H1 (cell line): ENCODE results near the gene DIAPH2. TPM values are rescaled to one million over a fixed set of nuclear protein-coding genes. Genes with fewer than 3 reads are reported as not detected.

ENCODE experiments used
- CTCF ChIA-PET: fragments of 300-600 bp; sonication (Branson Sonifier 250); formaldehyde crosslinking; loops from one replicate; lab custom pipeline; 2021; ENCODE audit not compliant: partially characterized antibody; lab: Charles Lee
- POLR2A ChIA-PET: fragments of 300-600 bp; sonication (Branson Sonifier 250); formaldehyde crosslinking; loops from one replicate; lab custom pipeline; 2021; ENCODE audit warnings: inconsistent platforms; ENCODE audit not compliant: partially characterized antibody; lab: Charles Lee
- DNase-seq, 2 experiments: peaks; one replicate each; pipeline versions ENCODE4 v3.0.0 to v3.0.0-alpha.2; 2010 to 2022; ENCODE audit warnings: low spot score in 2 of 2, low read depth in 1 of 2, mixed read lengths in 1 of 2
- FAIRE-seq: peaks from 2 replicates; lab custom pipeline; 2011; peaks lifted over from hg19 to GRCh38; lab: Jason Lieb, UNC
- H2AFZ ChIP-seq: 2 replicates; pipeline ENCODE4 v1.8.1; 2012; ENCODE audit warnings: low read length, inconsistent platforms
- H2AK5ac ChIP-seq: 2 replicates; pipeline ENCODE4 v1.6.1; 2013; ENCODE audit warnings: low read depth, low read length
- H2BK120ac ChIP-seq: replicated peaks from 2 replicates; pipeline ENCODE3; 2013; ENCODE audit warnings: low read depth, low read length, inconsistent platforms
- H2BK12ac ChIP-seq: 2 replicates; pipeline ENCODE4 v1.6.1; 2013; ENCODE audit warnings: low read depth, low read length
- H2BK15ac ChIP-seq: 2 replicates; pipeline ENCODE4 v1.6.1; 2013; ENCODE audit warnings: low read length
- H2BK20ac ChIP-seq: 2 replicates; pipeline ENCODE4 v1.6.1; 2013; ENCODE audit warnings: low read length
- H2BK5ac ChIP-seq: 2 replicates; pipeline ENCODE4 v1.6.1; 2013; ENCODE audit warnings: low read depth, low read length
- H3K14ac ChIP-seq: 2 replicates; pipeline ENCODE4 v1.6.1; 2013; ENCODE audit warnings: inconsistent platforms; ENCODE audit not compliant: insufficient read length
- H3K18ac ChIP-seq: 2 replicates; pipeline ENCODE4 v1.6.1; 2013; ENCODE audit warnings: low read length; ENCODE audit errors: extremely low read depth
- H3K23ac ChIP-seq: 2 replicates; pipeline ENCODE4 v1.6.1; 2013; ENCODE audit warnings: inconsistent platforms; ENCODE audit not compliant: insufficient read length
- H3K23me2 ChIP-seq: 2 replicates; pipeline ENCODE4 v1.6.1; 2013; ENCODE audit warnings: low read depth, low read length
- H3K27ac ChIP-seq: 2 replicates; pipeline ENCODE4 v1.6.1; 2011; ENCODE audit warnings: low read depth, low read length, inconsistent platforms
- H3K27me3 ChIP-seq, 4 experiments: replicated peaks in 1 of 4; 1 replicate in 1 of 4; 2 replicates in 3 of 4; pipeline versions ENCODE4 v1.6.1 to v1.8.1; 2011 to 2013; ENCODE audit warnings: low read length in 3 of 4, mild to moderate bottlenecking in 3 of 4, inconsistent platforms in 2 of 4, mixed read lengths in 2 of 4, moderate library complexity in 1 of 4; ENCODE audit not compliant: control insufficient read depth in 3 of 4, insufficient read depth in 3 of 4; ENCODE audit errors: extremely low read depth in 1 of 4
- H3K36me3 ChIP-seq, 4 experiments: 2 replicates each; pipeline versions ENCODE4 v1.6.1 to v1.8.1; 2011 to 2013; ENCODE audit warnings: mild to moderate bottlenecking in 4 of 4, low read length in 3 of 4, moderate library complexity in 2 of 4, control low read depth in 1 of 4, inconsistent platforms in 1 of 4; ENCODE audit not compliant: insufficient read depth in 4 of 4, control insufficient read depth in 2 of 4
- H3K4ac ChIP-seq: replicated peaks from 2 replicates; pipeline ENCODE3; 2013; ENCODE audit warnings: low read length, low read depth, mixed read lengths, inconsistent platforms; ENCODE audit not compliant: insufficient read length
- H3K4me1 ChIP-seq, 4 experiments: replicated peaks in 1 of 4; 1 replicate in 1 of 4; 2 replicates in 3 of 4; pipeline versions ENCODE4 v1.6.1 to v1.8.1; 2011 to 2013; ENCODE audit warnings: low read length in 3 of 4, inconsistent platforms in 2 of 4, mixed read lengths in 1 of 4; ENCODE audit not compliant: insufficient read depth in 4 of 4, control insufficient read depth in 3 of 4
- H3K4me2 ChIP-seq, 2 experiments: 2 replicates each; pipeline versions ENCODE4 v1.6.1 to v1.8.1; 2011 to 2013; ENCODE audit warnings: low read depth in 2 of 2, low read length in 2 of 2, control low read depth in 1 of 2, inconsistent platforms in 1 of 2, mild to moderate bottlenecking in 1 of 2; ENCODE audit not compliant: insufficient read depth in 1 of 2
- H3K4me3 ChIP-seq, 4 experiments: fragments of 200-600, 300-600 bp in 1 of 4; sonication (generic), shearing (Covaris generic), sonication (Bioruptor Twin) in 1 of 4; 2 replicates each; pipeline versions ENCODE4 v1.5.1 to v1.8.1; 2011 to 2016; ENCODE audit warnings: low read length in 4 of 4, low read depth in 3 of 4, control low read depth in 2 of 4, inconsistent platforms in 2 of 4, mild to moderate bottlenecking in 2 of 4, mixed read lengths in 1 of 4, moderate library complexity in 1 of 4; ENCODE audit not compliant: insufficient read depth in 2 of 4; ENCODE audit errors: extremely low read depth in 1 of 4
- H3K56ac ChIP-seq: replicated peaks from 2 replicates; pipeline ENCODE3; 2013; ENCODE audit warnings: low read depth, mild to moderate bottlenecking, mixed read lengths, low read length, inconsistent platforms; ENCODE audit not compliant: insufficient read length
- H3K79me1 ChIP-seq: 2 replicates; pipeline ENCODE4 v1.6.1; 2013; ENCODE audit warnings: low read depth, low read length, control low read depth
- H3K79me2 ChIP-seq, 2 experiments: 2 replicates each; pipeline versions ENCODE4 v1.6.1 to v1.8.1; 2012 to 2013; ENCODE audit warnings: low read length in 2 of 2, mild to moderate bottlenecking in 2 of 2, inconsistent platforms in 1 of 2; ENCODE audit not compliant: insufficient read depth in 2 of 2, control insufficient read depth in 1 of 2
- H3K9ac ChIP-seq, 4 experiments: replicated peaks in 1 of 4; 1 replicate in 1 of 4; 2 replicates in 3 of 4; pipeline versions ENCODE4 v1.6.1 to v1.8.1; 2011 to 2013; ENCODE audit warnings: low read depth in 3 of 4, low read length in 3 of 4, control low read depth in 2 of 4, mild to moderate bottlenecking in 2 of 4, moderate library complexity in 2 of 4, inconsistent platforms in 1 of 4; ENCODE audit errors: extremely low read depth in 1 of 4
- H3K9me3 ChIP-seq, 2 experiments: 2 replicates each; pipeline versions ENCODE4 v1.6.1 to v1.8.1; 2012 to 2013; ENCODE audit warnings: mild to moderate bottlenecking in 2 of 2, moderate library complexity in 2 of 2, control low read depth in 1 of 2, inconsistent platforms in 1 of 2, low read depth in 1 of 2, low read length in 1 of 2, mixed read lengths in 1 of 2; ENCODE audit not compliant: insufficient read depth in 2 of 2
- H4K20me1 ChIP-seq, 2 experiments: replicated peaks in 1 of 2; 2 replicates each; pipeline versions ENCODE3 to v1.8.1; 2011 to 2013; ENCODE audit warnings: inconsistent platforms in 2 of 2, low read length in 2 of 2, mild to moderate bottlenecking in 1 of 2; ENCODE audit not compliant: insufficient read depth in 2 of 2, control insufficient read depth in 1 of 2
- H4K5ac ChIP-seq: 2 replicates; pipeline ENCODE4 v1.6.1; 2013; ENCODE audit warnings: low read length, low read depth, mixed read lengths, inconsistent platforms; ENCODE audit not compliant: insufficient read length
- H4K8ac ChIP-seq: 2 replicates; pipeline ENCODE4 v1.8.0; 2013; ENCODE audit warnings: mild to moderate bottlenecking, moderate library complexity, low read length, inconsistent platforms; ENCODE audit not compliant: insufficient read depth; ENCODE audit errors: extremely low read depth
- H4K91ac ChIP-seq: replicated peaks from 2 replicates; pipeline ENCODE3; 2013; ENCODE audit warnings: low read length, mixed read lengths, inconsistent platforms; ENCODE audit not compliant: insufficient read length
- BACH1 ChIP-seq: IDR thresholded peaks from 2 replicates; pipeline ENCODE4 v1.6.1; 2012; ENCODE audit warnings: low read length, improper control_type of control experiment
- BRCA1 ChIP-seq: IDR thresholded peaks from 2 replicates; pipeline ENCODE4 v1.6.1; 2012; ENCODE audit warnings: low read depth, low read length, improper control_type of control experiment
- CBX8 ChIP-seq: fragments of 300-800, 300-1000 bp; sonication (generic); IDR thresholded peaks from 2 replicates; pipeline ENCODE4 v1.7.1; 2016; ENCODE audit warnings: low read depth, low read length, borderline replicate concordance
- JUND ChIP-seq: IDR thresholded peaks from 2 replicates; pipeline ENCODE4 v1.6.1; 2011; ENCODE audit warnings: mild to moderate bottlenecking, improper control_type of control experiment, low read length
- SIRT6 ChIP-seq: IDR thresholded peaks from one replicate; pipeline ENCODE4 v1.7.1; 2012; ENCODE audit warnings: low read length, inconsistent platforms
- SP4 ChIP-seq: IDR thresholded peaks from 2 replicates; pipeline ENCODE4 v1.6.1; 2012; ENCODE audit warnings: low read length, inconsistent platforms
- TAF7 ChIP-seq: optimal IDR thresholded peaks from 2 replicates; pipeline ENCODE3; 2011; ENCODE audit warnings: low read depth, mild to moderate bottlenecking, inconsistent platforms, low read length, moderate library complexity, borderline replicate concordance
- YY1 ChIP-seq: IDR thresholded peaks from 2 replicates; pipeline ENCODE4 v1.6.1; 2011; ENCODE audit warnings: low read depth, mild to moderate bottlenecking, low read length
- WGBS, 2 experiments: shearing (Covaris generic) in 1 of 2; methylation state at CpG; one replicate each; pipeline versions ENCODE4 v1.1.6 to v1.1.7; 2013 to 2015; ENCODE audit warnings: low lambda C conversion rate in 2 of 2, mixed read lengths in 2 of 2, inconsistent platforms in 1 of 2, low coverage in 1 of 2, missing lambda C conversion rate in 1 of 2; ENCODE audit not compliant: insufficient replicate concordance in 2 of 2, insufficient coverage in 1 of 2, insufficient read length in 1 of 2; ENCODE audit errors: extremely low coverage in 1 of 2, missing lambda C conversion rate in 1 of 2; 5-methylcytosine and 5-hydroxymethylcytosine counted together
- polyA plus RNA-seq, 7 experiments: library from polyadenylated mRNA; depleted of rRNA in 3 of 7; stranded (reverse) in 5 of 7; unstranded in 2 of 7; fragments of >200 nt in 5 of 7; fragments of 200-250 nt in 2 of 7; gene quantifications; 1 replicate in 5 of 7; 2 replicates in 1 of 7; 4 replicates in 1 of 7; pipeline versions ENCODE4 v1.2.1 to v1.2.3, GENCODE V29; 2011 to 2013; ENCODE audit warnings: missing spikeins in 2 of 7, mixed read lengths in 2 of 7
- total RNA-seq: library from RNA; stranded (reverse); fragmentation: NEBNext Ultra II Directional; extraction: Animal tissue kit (Norgen Biotek cat#: 25700); gene quantifications from 2 replicates; pipeline ENCODE4 v1.2.1, GENCODE V29; 2021

Gene DIAPH2
- total and polyA plus RNA-seq, 2 of the 8 experiments (the other 6 are each of a cell fraction or from before 2014, with no cell fraction given), result 4.4 to 24.3 TPM

DNA sequence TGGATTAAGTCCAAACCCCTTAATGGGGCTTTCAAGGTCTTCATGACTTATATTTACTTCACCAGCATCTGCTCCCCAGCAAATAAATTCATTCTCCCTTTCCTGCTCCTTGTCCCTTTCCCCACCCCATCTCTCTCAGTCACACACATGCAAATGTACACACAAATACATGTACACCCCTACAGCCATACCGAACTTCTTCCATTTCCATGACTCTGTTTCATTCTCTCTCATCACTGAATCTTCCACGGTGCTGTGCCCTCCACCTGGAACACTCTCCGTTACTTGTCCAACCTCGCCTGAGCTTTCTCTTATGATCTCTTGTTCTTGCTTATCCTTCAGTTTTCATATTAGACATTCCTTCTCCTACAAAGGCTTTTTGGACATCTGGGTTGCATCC, 177.0 kb downstream of the DIAPH2 start:
- H3K4ac ChIP-seq, result no peak overlapping the region

More for the DNA sequence above, 177.0 kb downstream of the DIAPH2 start:
- Histone ChIP-seq H2BK5ac (no peak overlapping the region), H2BK20ac (no peak overlapping the region), H3K4me3 (no peak overlapping the region), H3K9me3 (no peaks in the 10 kb centered on the region), H3K79me1 (no peaks in the 10 kb centered on the region), H2BK120ac (no peak overlapping the region), H3K36me3 (no peaks in the 10 kb centered on the region), H3K4me1 (no peaks in the 10 kb centered on the region), H3K23me2 (no peaks in the 10 kb centered on the region), H3K56ac (no peak overlapping the region), H3K4me2 (no peak overlapping the region), H3K14ac (no peak overlapping the region), H3K9ac (no peak overlapping the region), H3K79me2 (no peaks in the 10 kb centered on the region), H2BK15ac (no peak overlapping the region), H3K27me3 (no peaks in the 10 kb centered on the region), H2AK5ac (no peak overlapping the region), H3K23ac (no peak overlapping the region), H4K5ac (no peak overlapping the region), H4K8ac (no peak overlapping the region), H2AFZ (no peak overlapping the region), H2BK12ac (no peak overlapping the region), H3K18ac (no peak overlapping the region), H4K91ac (no peak overlapping the region), H3K27ac (no peak overlapping the region), H4K20me1 (no peaks in the 10 kb centered on the region)
- ChIA-PET CTCF (no interaction called here), POLR2A (no interaction called here)
- TF ChIP-seq JUND (no peak), YY1 (no peak), TAF7 (no peak), SP4 (no peak), BRCA1 (no peak), BACH1 (no peak), SIRT6 (no peak), CBX8 (no peak)
- 76% methylated on average over 4 of the region's 4 CpGs; no CpG with 5 or more reads in 1 of the 2 experiments for WGBS, 2 experiments
- FAIRE-seq, result no peak
- no peak for DNase-seq
